Activated B cell treated with CpG ODN at 0.5 μM for 24 hours (primary cell): ENCODE measurements around the gene GSTP1. TPM values are rescaled to one million over a fixed set of nuclear protein-coding genes. Genes with fewer than 3 reads are reported as not detected.

Source experiments
- ATAC-seq: fragments of 200-7000 bp; cut with Tn5 transposase; one replicate; pipeline ENCODE4 v1.10.0; 2021; ENCODE audit warnings: low read depth, mild to moderate bottlenecking, moderate library complexity
- CTCF ChIA-PET: fragments of 350-600 bp; sonication (Branson Sonifier 250); formaldehyde crosslinking; loops from one replicate; lab custom pipeline; 2021; ENCODE audit warnings: antibody characterized with exemption; lab: Charles Lee
- POLR2A ChIA-PET: fragments of 350-600 bp; sonication (Branson Sonifier 250); formaldehyde crosslinking; loops from one replicate; lab custom pipeline; 2021; ENCODE audit warnings: antibody characterized with exemption; lab: Charles Lee
- DNase-seq: peaks from one replicate; pipeline ENCODE4 v3.0.0; 2022
- H3K27ac Mint-ChIP-seq: one replicate; pipeline ENCODE4 v1.8.0; 2020; ENCODE audit warnings: mixed read lengths
- H3K27me3 Mint-ChIP-seq: one replicate; pipeline ENCODE4 v1.8.0; 2021; ENCODE audit warnings: mixed read lengths
- H3K36me3 Mint-ChIP-seq: one replicate; pipeline ENCODE4 v1.8.0; 2021; ENCODE audit warnings: low read depth, mixed read lengths
- H3K4me1 Mint-ChIP-seq: one replicate; pipeline ENCODE4 v1.8.0; 2021; ENCODE audit warnings: mixed read lengths
- H3K4me3 Mint-ChIP-seq: one replicate; pipeline ENCODE4 v1.8.0; 2020; ENCODE audit warnings: mild to moderate bottlenecking, mixed read lengths
- H3K9me3 Mint-ChIP-seq: one replicate; pipeline ENCODE4 v1.8.0; 2020; ENCODE audit warnings: mixed read lengths
- CTCF ChIP-seq: fragments of 200-600 bp; IDR thresholded peaks from one replicate; pipeline ENCODE4 v1.8.0; 2022; ENCODE audit warnings: antibody characterized with exemption, mild to moderate bottlenecking
- intact Hi-C: fragments of 100-400 bp; cut with micrococcal nuclease; formaldehyde crosslinking; loops from one replicate; pipeline ENCODE4 v1.15.1; 2024
- total RNA-seq: library from RNA; stranded (reverse); gene quantifications from 2 replicates; pipeline ENCODE4 v1.2.3, GENCODE V29; 2022

The GSTP1 gene
- total RNA-seq, 1 donor from 2014 or later: 331 TPM

GRCh38 chr11:67631411-67631810 lies 47.8 kb downstream of the GSTP1 start:
- intact Hi-C loops: loop anchor here (5.0 kb wide), 3 partner anchors 86 to 279 kb away; partner anchors contain the start of genes POLD4, PPP1CA and TBC1D10C
- Mint-ChIP-seq H3K36me3 (peaks cover 1% of the 10 kb centered on the region), H3K27ac (no peak overlapping the region), H3K9me3 (no peaks in the 10 kb centered on the region), H3K4me3 (peak overlapping the region; percentile 87), H3K4me1 (peaks cover 13% of the 10 kb centered on the region), H3K27me3 (no peaks in the 10 kb centered on the region)
- ChIA-PET POLR2A (interaction anchor here (3.1 kb wide), 1 partner anchor 47 kb away, joined by 26 read pairs; the partner anchor contains the start of gene GSTP1), CTCF (interaction anchor here (0.9 to 3.9 kb wide), 3 partner anchors 15 to 28 kb away, joined by 3 to 43 read pairs (median 26); no protein-coding TSS in a partner anchor)
- TF ChIP-seq CTCF: no peak
- DNase-seq: no peak
- ATAC-seq: no peak

GRCh38 chr11:67631853-67632174 lies 48.2 kb downstream of the GSTP1 start:
- ChIA-PET CTCF (interaction anchor here (0.9 to 3.9 kb wide), 2 partner anchors 15 to 28 kb away, joined by 3 to 43 read pairs; no protein-coding TSS in a partner anchor), POLR2A (no interaction called here)
- intact Hi-C loops: loop anchor here (5.0 kb wide), 3 partner anchors 85 to 280 kb away; partner anchors contain the start of genes POLD4, PPP1CA and TBC1D10C
- Mint-ChIP-seq H3K4me1 (peaks cover 13% of the 10 kb centered on the region), H3K4me3 (peak overlapping the region; percentile 19), H3K36me3 (peaks cover 1% of the 10 kb centered on the region), H3K27ac (no peak overlapping the region), H3K27me3 (no peaks in the 10 kb centered on the region), H3K9me3 (no peaks in the 10 kb centered on the region)
- no peak for TF ChIP-seq CTCF
- no peak for ATAC-seq
- no peak for DNase-seq

GRCh38 chr11:67632175-67632981 lies 48.8 kb downstream of the GSTP1 start:
- H3K27ac Mint-ChIP-seq: no peak overlapping the region
- DNase-seq (no peak), ATAC-seq (no peak)
- ChIA-PET POLR2A (no interaction called here), CTCF (interaction anchor here (0.9 kb wide), 1 partner anchor 14 kb away, joined by 3 read pairs; no protein-coding TSS in a partner anchor)
- H3K9me3 Mint-ChIP-seq: no peaks in the 10 kb centered on the region
- no peak for TF ChIP-seq CTCF
- no peaks in the 10 kb centered on the region for H3K27me3 Mint-ChIP-seq
- peak overlapping the region; percentile 19 for H3K4me3 Mint-ChIP-seq
- H3K36me3 Mint-ChIP-seq: peaks cover 1% of the 10 kb centered on the region
- intact Hi-C loops: loop anchor here (5.0 kb wide), 3 partner anchors 85 to 280 kb away; partner anchors contain the start of genes POLD4, PPP1CA and TBC1D10C
- H3K4me1 Mint-ChIP-seq: peaks cover 13% of the 10 kb centered on the region

- intact Hi-C loops: loop anchor here (5.0 kb wide), 3 partner anchors 84 to 281 kb away; partner anchors contain the start of genes POLD4, PPP1CA and TBC1D10C
- no peaks in the 10 kb centered on the region for H3K9me3 Mint-ChIP-seq
- POLR2A ChIA-PET: no interaction called here
These were observed 49.6 kb downstream of the GSTP1 start for GRCh38 chr11:67632982-67633755.

More at GRCh38 chr11:67632982-67633755, 49.6 kb downstream of the GSTP1 start:
- CTCF ChIA-PET: no interaction called here
- TF ChIP-seq CTCF: no peak
- DNase-seq: no peak
- Mint-ChIP-seq H3K4me3 (no peak overlapping the region), H3K36me3 (peaks cover 1% of the 10 kb centered on the region), H3K27me3 (no peaks in the 10 kb centered on the region), H3K4me1 (peaks cover 13% of the 10 kb centered on the region), H3K27ac (no peak overlapping the region)
- ATAC-seq: no peak
